Skeletal muscle tissue (tissue), 4 donors: ENCODE data around the gene CD3G. TPM values are rescaled to one million over a fixed set of nuclear protein-coding genes. Genes with fewer than 3 reads are reported as not detected.

Source experiments
- H3K27ac ChIP-seq: one replicate; pipeline ENCODE4 v1.7.0; 2013; ENCODE audit warnings: mild to moderate bottlenecking, low read depth, low read length, inconsistent platforms
- H3K27me3 ChIP-seq, 3 donors: one replicate each; pipeline ENCODE4 v1.7.0; 2013; ENCODE audit warnings: low read length in 3 of 3; ENCODE audit not compliant: control insufficient read depth in 3 of 3, insufficient read depth in 3 of 3
- H3K36me3 ChIP-seq, 3 donors: one replicate each; pipeline ENCODE4 v1.7.0; 2013; ENCODE audit warnings: low read length in 3 of 3; ENCODE audit not compliant: control insufficient read depth in 3 of 3, insufficient read depth in 3 of 3
- H3K4me1 ChIP-seq, 3 donors: one replicate each; pipeline ENCODE4 v1.7.0; 2013; ENCODE audit warnings: low read length in 3 of 3, mild to moderate bottlenecking in 3 of 3; ENCODE audit not compliant: control insufficient read depth in 3 of 3, insufficient read depth in 3 of 3
- H3K4me3 ChIP-seq, 3 donors: one replicate each; pipeline ENCODE4 v1.7.0; 2013; ENCODE audit warnings: low read length in 3 of 3
- H3K9ac ChIP-seq, 3 donors: one replicate each; pipeline ENCODE4 v1.7.0; 2013; ENCODE audit warnings: low read length in 3 of 3, mild to moderate bottlenecking in 3 of 3, moderate library complexity in 2 of 3, low read depth in 1 of 3
- H3K9me3 ChIP-seq, 3 donors: one replicate each; pipeline ENCODE4 v1.7.0; 2013; ENCODE audit warnings: low read length in 3 of 3; ENCODE audit not compliant: control insufficient read depth in 3 of 3
- total RNA-seq: library from RNA; depleted of rRNA; stranded (reverse); fragments of >200 nt; gene quantifications from one replicate; pipeline ENCODE4 v1.2.3, GENCODE V29; 2014
- donor health status: Osteomylitis.

CD3G gene
- total RNA-seq, 1 donor from 2014 or later, result under 0.01 TPM

- Histone ChIP-seq H3K4me3 (no peak overlapping the region), H3K27ac (no peak overlapping the region), H3K9ac (no peak overlapping the region), H3K27me3 (peaks cover 0 to 7% (median 4%) of the 10 kb centered on the region in 3 donors), H3K4me1 (peaks cover 0 to 5% (median 4%) of the 10 kb centered on the region in 3 donors), H3K9me3 (no peaks in the 10 kb centered on the region), H3K36me3 (no peaks in the 10 kb centered on the region)
Measured at GRCh38 chr11:118321386-118322082, 22.6 kb upstream of the CD3G start.

- Histone ChIP-seq H3K36me3 (no peaks in the 10 kb centered on the region), H3K9ac (no peak overlapping the region), H3K4me1 (no peaks in the 10 kb centered on the region), H3K27ac (no peak overlapping the region), H3K27me3 (peaks cover 0 to 2% (median 0%) of the 10 kb centered on the region in 3 donors), H3K9me3 (no peaks in the 10 kb centered on the region), H3K4me3 (no peak overlapping the region)
Measured at GRCh38 chr11:118322721-118323120, 21.4 kb upstream of the CD3G start.

- Histone ChIP-seq H3K9me3 (no peaks in the 10 kb centered on the region), H3K27ac (no peak overlapping the region), H3K4me3 (no peak overlapping the region), H3K4me1 (no peaks in the 10 kb centered on the region), H3K36me3 (no peaks in the 10 kb centered on the region), H3K27me3 (peaks cover 0 to 2% (median 0%) of the 10 kb centered on the region in 3 donors), H3K9ac (no peak overlapping the region)
Measured at GRCh38 chr11:118325283-118325682, 18.9 kb upstream of the CD3G start.

- H3K36me3 ChIP-seq, result no peaks in the 10 kb centered on the region
- H3K4me3 ChIP-seq, result no peak overlapping the region
- no peak overlapping the region for H3K27ac ChIP-seq
- no peaks in the 10 kb centered on the region for H3K4me1 ChIP-seq
- no peak overlapping the region for H3K9ac ChIP-seq
- H3K9me3 ChIP-seq, result no peaks in the 10 kb centered on the region
- H3K27me3 ChIP-seq, result peaks cover 0 to 2% (median 0%) of the 10 kb centered on the region in 3 donors
Measured at GRCh38 chr11:118328745-118329144, 15.4 kb upstream of the CD3G start.

GRCh38 chr11:118334745-118335144, 9.4 kb upstream of the CD3G start:
- Histone ChIP-seq H3K36me3 (no peaks in the 10 kb centered on the region), H3K9me3 (no peaks in the 10 kb centered on the region), H3K9ac (no peak overlapping the region), H3K27ac (no peak overlapping the region), H3K27me3 (peaks cover 0 to 18% (median 0%) of the 10 kb centered on the region in 3 donors), H3K4me3 (no peak overlapping the region), H3K4me1 (no peaks in the 10 kb centered on the region)

GRCh38 chr11:118338637-118339061, 5.5 kb upstream of the CD3G start:
- Histone ChIP-seq H3K27me3 (peaks cover 0 to 22% (median 3%) of the 10 kb centered on the region in 3 donors), H3K27ac (no peak overlapping the region), H3K9ac (no peak overlapping the region), H3K4me1 (no peaks in the 10 kb centered on the region), H3K36me3 (no peaks in the 10 kb centered on the region), H3K9me3 (no peaks in the 10 kb centered on the region), H3K4me3 (no peak overlapping the region)

GRCh38 chr11:118339281-118339961, 4.7 kb upstream of the CD3G start:
- Histone ChIP-seq H3K9me3 (no peaks in the 10 kb centered on the region), H3K4me3 (no peak overlapping the region), H3K27me3 (peaks cover 0 to 27% (median 8%) of the 10 kb centered on the region in 3 donors), H3K9ac (no peak overlapping the region), H3K36me3 (no peaks in the 10 kb centered on the region), H3K27ac (no peak overlapping the region), H3K4me1 (no peaks in the 10 kb centered on the region)

- no peaks in the 10 kb centered on the region for H3K36me3 ChIP-seq
- H3K27me3 ChIP-seq, result peaks cover 0 to 27% (median 13%) of the 10 kb centered on the region in 3 donors
- H3K4me3 ChIP-seq, result no peak overlapping the region
- H3K9ac ChIP-seq, result no peak overlapping the region
- no peaks in the 10 kb centered on the region for H3K9me3 ChIP-seq
- H3K4me1 ChIP-seq, result no peaks in the 10 kb centered on the region
- H3K27ac ChIP-seq, result no peak overlapping the region
Measured at GRCh38 chr11:118340449-118340848, 3.7 kb upstream of the CD3G start.

GRCh38 chr11:118341261-118341660, 2.9 kb upstream of the CD3G start:
- no peak overlapping the region for H3K9ac ChIP-seq
- H3K27me3 ChIP-seq, result peaks cover 0 to 27% (median 13%) of the 10 kb centered on the region in 3 donors
- H3K27ac ChIP-seq, result no peak overlapping the region
- H3K9me3 ChIP-seq, result no peaks in the 10 kb centered on the region
- no peaks in the 10 kb centered on the region for H3K4me1 ChIP-seq
- no peaks in the 10 kb centered on the region for H3K36me3 ChIP-seq
- H3K4me3 ChIP-seq, result no peak overlapping the region

- H3K4me1 ChIP-seq, result no peaks in the 10 kb centered on the region
- no peak overlapping the region for H3K27ac ChIP-seq
- H3K36me3 ChIP-seq, result no peaks in the 10 kb centered on the region
- H3K9ac ChIP-seq, result no peak overlapping the region
- no peak overlapping the region for H3K4me3 ChIP-seq
- no peaks in the 10 kb centered on the region for H3K9me3 ChIP-seq
- H3K27me3 ChIP-seq, result peaks cover 0 to 27% (median 13%) of the 10 kb centered on the region in 3 donors
Measured at GRCh38 chr11:118341815-118342489, 2.2 kb upstream of the CD3G start.
